Calu3 (cell line): ENCODE data around the gene CHST1. TPM values are rescaled to one million over a fixed set of nuclear protein-coding genes. Genes with fewer than 3 reads are reported as not detected.

Source experiments
- BruUV-seq: library from RNA; stranded (reverse); fragments of 400-500 nt; replicated peaks from 2 replicates; lab custom pipeline; 2021; lab: Mats Ljungman, UMichigan
- CTCF ChIA-PET: fragments of 300-600 bp; sonication (Branson Sonifier 250); formaldehyde crosslinking; loops from one replicate; lab custom pipeline; 2022; ENCODE audit warnings: antibody characterized with exemption; lab: Charles Lee
- DNase-seq: peaks from one replicate; pipeline ENCODE4 v3.0.0; 2022
- H3K27ac Mint-ChIP-seq: one replicate; pipeline ENCODE4 v1.8.0; 2022; ENCODE audit warnings: mixed read lengths; ENCODE audit not compliant: unreplicated experiment
- H3K27me3 Mint-ChIP-seq: one replicate; pipeline ENCODE4 v1.8.0; 2022; ENCODE audit warnings: mixed read lengths; ENCODE audit not compliant: unreplicated experiment
- H3K36me3 Mint-ChIP-seq: one replicate; pipeline ENCODE4 v1.8.0; 2022; ENCODE audit warnings: mild to moderate bottlenecking, moderate library complexity, mixed read lengths; ENCODE audit not compliant: insufficient read depth, unreplicated experiment
- H3K4me1 Mint-ChIP-seq: one replicate; pipeline ENCODE4 v1.8.0; 2022; ENCODE audit warnings: mild to moderate bottlenecking, low read depth, mixed read lengths; ENCODE audit not compliant: unreplicated experiment
- H3K4me3 Mint-ChIP-seq: one replicate; pipeline ENCODE4 v1.8.0; 2022; ENCODE audit warnings: mild to moderate bottlenecking, low read depth, moderate library complexity, mixed read lengths; ENCODE audit not compliant: unreplicated experiment
- H3K9me3 Mint-ChIP-seq: one replicate; pipeline ENCODE4 v1.8.0; 2022; ENCODE audit warnings: low read depth, mixed read lengths; ENCODE audit not compliant: unreplicated experiment
- CTCF ChIP-seq: fragments of 200-600 bp; IDR thresholded peaks from one replicate; pipeline ENCODE4 v1.8.0; 2022; ENCODE audit warnings: antibody characterized with exemption; ENCODE audit not compliant: unreplicated experiment
- intact Hi-C: fragments of 100-400 bp; cut with micrococcal nuclease; formaldehyde crosslinking; loops from one replicate; pipeline ENCODE4 v1.10.0; 2022; ENCODE audit not compliant: unreplicated experiment
- total RNA-seq: library from RNA; stranded (reverse); gene quantifications from 2 replicates; pipeline ENCODE4 v1.2.3, GENCODE V29; 2022

CHST1 gene
- total RNA-seq, 1 experiment from 2014 or later, result not detected

GRCh38 chr11:45704635-45705034, 39.2 kb upstream of the CHST1 start:
- intact Hi-C loops, result no loop called here
- CTCF ChIA-PET, result no interaction called here
- DNase-seq, result no peak
- Mint-ChIP-seq H3K36me3 (no peaks in the 10 kb centered on the region), H3K27ac (no peak overlapping the region), H3K4me3 (no peak overlapping the region), H3K9me3 (no peaks in the 10 kb centered on the region), H3K27me3 (no peaks in the 10 kb centered on the region), H3K4me1 (no peaks in the 10 kb centered on the region)
- no TSS peak for BruUV-seq
- no peak for TF ChIP-seq CTCF

GRCh38 chr11:45704133-45704532, 38.7 kb upstream of the CHST1 start:
- no TSS peak for BruUV-seq
- Mint-ChIP-seq H3K4me3 (no peak overlapping the region), H3K27me3 (no peaks in the 10 kb centered on the region), H3K27ac (no peak overlapping the region), H3K36me3 (no peaks in the 10 kb centered on the region), H3K9me3 (no peaks in the 10 kb centered on the region), H3K4me1 (no peaks in the 10 kb centered on the region)
- CTCF ChIA-PET, result no interaction called here
- intact Hi-C loops, result no loop called here
- no peak for DNase-seq
- TF ChIP-seq CTCF, result no peak

- no peaks in the 10 kb centered on the region for H3K9me3 Mint-ChIP-seq
- intact Hi-C loops, result no loop called here
- CTCF ChIA-PET, result no interaction called here
- H3K27me3 Mint-ChIP-seq, result no peaks in the 10 kb centered on the region
- H3K27ac Mint-ChIP-seq, result no peak overlapping the region
- TF ChIP-seq CTCF, result no peak
- no peak for DNase-seq
- no peaks in the 10 kb centered on the region for H3K4me1 Mint-ChIP-seq
- BruUV-seq, result no TSS peak
- H3K36me3 Mint-ChIP-seq, result no peaks in the 10 kb centered on the region
- H3K4me3 Mint-ChIP-seq, result no peak overlapping the region
Measured at GRCh38 chr11:45702511-45702910, 37.1 kb upstream of the CHST1 start.

- Mint-ChIP-seq H3K36me3 (no peaks in the 10 kb centered on the region), H3K9me3 (no peaks in the 10 kb centered on the region), H3K27ac (no peak overlapping the region), H3K4me1 (no peaks in the 10 kb centered on the region), H3K4me3 (no peak overlapping the region), H3K27me3 (no peaks in the 10 kb centered on the region)
- no TSS peak for BruUV-seq
- no peak for TF ChIP-seq CTCF
- intact Hi-C loops, result no loop called here
- no peak for DNase-seq
- CTCF ChIA-PET, result no interaction called here
Measured at GRCh38 chr11:45698777-45699497, 33.5 kb upstream of the CHST1 start.
